Naive thymus-derived CD4-positive, alpha-beta T cell (primary cell): ENCODE data around the gene KRT31. TPM values are rescaled to one million over a fixed set of nuclear protein-coding genes. Genes with fewer than 3 reads are reported as not detected.
"Not testable (repeated sequence)": the region's sequence is repeated elsewhere in the genome, so short reads cannot be mapped to it uniquely, and the experiment has no call there.

Experiments
- ATAC-seq: fragments of 150-1000 bp; cut with Tn5 transposase; 2 replicates; pipeline ENCODE4 v1.10.0; 2021; ENCODE audit warnings: mild to moderate bottlenecking, moderate library complexity
- CTCF ChIA-PET: fragments of 350-600 bp; sonication (Branson Sonifier 250); formaldehyde crosslinking; loops from one replicate; lab custom pipeline; 2021; ENCODE audit warnings: antibody characterized with exemption; lab: Charles Lee
- POLR2A ChIA-PET: fragments of 350-600 bp; sonication (Branson Sonifier 250); formaldehyde crosslinking; loops from one replicate; lab custom pipeline; 2021; ENCODE audit warnings: antibody characterized with exemption, inconsistent platforms; lab: Charles Lee
- DNase-seq, 9 donors: peaks; one replicate each; pipeline versions ENCODE4 v3.0.0 to v3.0.0-alpha.2; 2020 to 2022; ENCODE audit warnings: mixed read lengths in 1 of 9
- H3K27ac ChIP-seq: one replicate; pipeline ENCODE4 v1.7.0; 2013; ENCODE audit warnings: mild to moderate bottlenecking, low read depth, low read length, moderate library complexity
- H3K27me3 ChIP-seq, 2 donors: one replicate each; pipeline ENCODE4 v1.7.0; 2013; ENCODE audit warnings: low read length in 2 of 2, mild to moderate bottlenecking in 2 of 2, moderate library complexity in 2 of 2; ENCODE audit not compliant: control insufficient read depth in 2 of 2, insufficient read depth in 2 of 2
- H3K36me3 ChIP-seq, 3 experiments: 1 replicate in 2 of 3; 2 replicates in 1 of 3; pipeline ENCODE4 v1.7.0; 2013; ENCODE audit warnings: low read length in 3 of 3, mild to moderate bottlenecking in 3 of 3, moderate library complexity in 1 of 3; ENCODE audit not compliant: insufficient read depth in 3 of 3, control insufficient read depth in 2 of 3
- H3K4me1 ChIP-seq, 2 donors: one replicate each; pipeline ENCODE4 v1.7.0; 2013; ENCODE audit warnings: low read length in 2 of 2, mild to moderate bottlenecking in 2 of 2, moderate library complexity in 1 of 2; ENCODE audit not compliant: control insufficient read depth in 2 of 2, insufficient read depth in 2 of 2
- H3K4me3 ChIP-seq: 2 replicates; pipeline ENCODE4 v1.7.0; 2013; ENCODE audit warnings: mild to moderate bottlenecking, low read length
- H3K9me3 ChIP-seq, 3 experiments: 1 replicate in 2 of 3; 2 replicates in 1 of 3; pipeline ENCODE4 v1.7.0; 2013; ENCODE audit warnings: low read length in 3 of 3; ENCODE audit not compliant: control insufficient read depth in 2 of 3
- H3K27ac Mint-ChIP-seq, 9 donors: one replicate each; pipeline ENCODE4 v1.8.0; 2020 to 2022; ENCODE audit warnings: mixed read lengths in 9 of 9, mild to moderate bottlenecking in 8 of 9, moderate library complexity in 5 of 9, inconsistent platforms in 2 of 9
- H3K27me3 Mint-ChIP-seq, 5 donors: one replicate each; pipeline ENCODE4 v1.8.0; 2021 to 2022; ENCODE audit warnings: mixed read lengths in 5 of 5, mild to moderate bottlenecking in 1 of 5
- H3K36me3 Mint-ChIP-seq, 5 donors: one replicate each; pipeline ENCODE4 v1.8.0; 2020 to 2022; ENCODE audit warnings: mixed read lengths in 5 of 5, mild to moderate bottlenecking in 3 of 5, inconsistent platforms in 1 of 5
- H3K4me1 Mint-ChIP-seq, 7 donors: one replicate each; pipeline ENCODE4 v1.8.0; 2020 to 2022; ENCODE audit warnings: mixed read lengths in 7 of 7, mild to moderate bottlenecking in 3 of 7, inconsistent platforms in 1 of 7
- H3K4me3 Mint-ChIP-seq, 10 donors: one replicate each; pipeline ENCODE4 v1.8.0; 2020 to 2022; ENCODE audit warnings: mild to moderate bottlenecking in 10 of 10, mixed read lengths in 10 of 10, moderate library complexity in 6 of 10, inconsistent platforms in 2 of 10
- H3K9me3 Mint-ChIP-seq, 11 donors: one replicate each; pipeline ENCODE4 v1.8.0; 2020 to 2022; ENCODE audit warnings: mixed read lengths in 11 of 11, mild to moderate bottlenecking in 4 of 11, inconsistent platforms in 1 of 11, moderate library complexity in 1 of 11
- intact Hi-C, 2 donors: fragments of 100-400 bp; cut with micrococcal nuclease; formaldehyde crosslinking; loops; one replicate each; pipeline ENCODE4 v1.15.1; 2023
- polyA plus RNA-seq, 2 donors: library from polyadenylated mRNA; unstranded; fragments of 300-500 nt; fragmentation: Illumina TruSeq; gene quantifications; one replicate each; pipeline ENCODE4 v1.2.3, GENCODE V29; 2021
- total RNA-seq, 6 experiments: library from RNA in 5 of 6; stranded (reverse) in 5 of 6; gene quantifications; 1 replicate in 5 of 6; 2 replicates in 1 of 6; pipeline ENCODE4 v1.2.3 and lab custom pipeline; 2021 to 2026

Gene KRT31
- total and polyA plus RNA-seq, 7 experiments from 2014 or later, result not detected

DNA sequence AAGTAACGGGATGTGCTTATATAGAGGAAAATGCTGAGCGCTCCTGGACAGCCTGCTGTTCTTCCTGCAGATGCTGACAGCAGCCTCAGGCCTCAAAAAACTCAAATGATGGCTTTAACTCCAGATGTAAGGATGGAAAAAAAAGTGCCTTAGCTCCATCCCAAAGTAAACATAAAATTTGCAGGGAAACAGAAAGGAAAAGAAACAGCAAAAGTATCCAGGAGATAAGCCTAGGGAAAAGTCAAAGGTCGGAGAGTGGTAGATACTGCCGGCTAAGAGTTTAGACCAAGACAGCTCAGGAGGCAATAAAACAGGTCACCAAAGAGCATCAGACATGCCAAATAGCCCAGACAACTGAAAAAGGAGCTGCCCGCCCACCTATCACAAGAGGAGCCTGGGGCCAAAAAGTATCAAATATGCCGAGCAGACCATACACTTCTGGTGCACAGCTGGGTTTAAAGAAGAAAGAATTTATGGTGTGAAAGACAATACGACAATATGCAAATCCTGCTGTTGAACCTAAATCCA is 6.9 kb downstream of the KRT31 start:
- intact Hi-C loops, result no loop called here
- CTCF ChIA-PET, result no interaction called here

DNA sequence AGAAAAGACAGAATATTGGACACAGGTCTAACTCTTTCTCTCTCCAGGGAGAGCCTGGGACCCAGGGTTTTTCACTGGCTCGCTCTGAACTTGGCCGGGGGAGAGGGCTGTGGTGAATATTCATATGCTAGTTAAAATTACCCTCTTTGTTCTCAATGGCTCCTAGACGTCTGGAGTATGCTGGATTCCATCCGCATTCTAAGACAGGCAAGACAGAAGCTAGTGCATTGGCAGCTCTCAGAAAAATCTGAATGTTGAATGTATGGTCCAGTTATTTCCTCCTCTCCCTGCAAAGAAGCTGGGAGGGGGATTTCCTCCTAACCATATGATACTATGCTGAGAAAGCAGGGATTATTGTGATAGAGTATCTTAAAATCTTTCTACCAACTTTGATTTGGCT is 9.7 kb downstream of the KRT31 start:
- H3K27ac ChIP-seq, result no peak overlapping the region
- H3K27me3 ChIP-seq, result no peaks in the 10 kb centered on the region
- POLR2A ChIA-PET, result no interaction called here
- Mint-ChIP-seq H3K27me3 (peaks cover 0 to 24% (median 13%) of the 10 kb centered on the region in 5 donors), H3K9me3 (peaks cover 0 to 25% (median 11%) of the 10 kb centered on the region in 11 donors), H3K4me1 (peaks cover 0 to 2% (median 0%) of the 10 kb centered on the region in 7 donors), H3K27ac (no peak overlapping the region), H3K4me3 (no peak overlapping the region), H3K36me3 (peaks cover 0 to 12% (median 1%) of the 10 kb centered on the region in 5 donors)
- intact Hi-C loops, result no loop called here
- peaks cover 0 to 6% (median 0%) of the 10 kb centered on the region in 3 experiments for H3K9me3 ChIP-seq
- ATAC-seq (no peak), DNase-seq (no peak)
- no peaks in the 10 kb centered on the region for H3K36me3 ChIP-seq
- CTCF ChIA-PET, result interaction anchor here (0.7 to 1.0 kb wide), 3 partner anchors 15 to 242 kb away, joined by 3 to 6 read pairs (median 3); no protein-coding TSS in a partner anchor
- H3K4me1 ChIP-seq, result no peaks in the 10 kb centered on the region
- no peak overlapping the region for H3K4me3 ChIP-seq

More for the DNA sequence above, 6.9 kb downstream of the KRT31 start:
- no peak overlapping the region for H3K4me3 ChIP-seq
- Mint-ChIP-seq H3K27ac (no peak overlapping the region), H3K4me1 (peaks cover 0 to 2% (median 0%) of the 10 kb centered on the region in 7 donors), H3K9me3 (peaks cover 0 to 25% (median 11%) of the 10 kb centered on the region in 11 donors), H3K27me3 (peaks cover 0 to 21% (median 13%) of the 10 kb centered on the region in 5 donors), H3K4me3 (no peak overlapping the region), H3K36me3 (peaks cover 0 to 12% (median 1%) of the 10 kb centered on the region in 5 donors)
- H3K27me3 ChIP-seq, result no peaks in the 10 kb centered on the region
- peaks cover 0 to 6% (median 0%) of the 10 kb centered on the region in 3 experiments for H3K9me3 ChIP-seq
- H3K4me1 ChIP-seq, result no peaks in the 10 kb centered on the region
- no peaks in the 10 kb centered on the region for H3K36me3 ChIP-seq
- ATAC-seq, result no peak
- H3K27ac ChIP-seq, result no peak overlapping the region
- POLR2A ChIA-PET, result interaction anchor here (0.6 kb wide), 1 partner anchor 28 kb away, joined by 3 read pairs; no protein-coding TSS in a partner anchor
- DNase-seq, result no peak

DNA sequence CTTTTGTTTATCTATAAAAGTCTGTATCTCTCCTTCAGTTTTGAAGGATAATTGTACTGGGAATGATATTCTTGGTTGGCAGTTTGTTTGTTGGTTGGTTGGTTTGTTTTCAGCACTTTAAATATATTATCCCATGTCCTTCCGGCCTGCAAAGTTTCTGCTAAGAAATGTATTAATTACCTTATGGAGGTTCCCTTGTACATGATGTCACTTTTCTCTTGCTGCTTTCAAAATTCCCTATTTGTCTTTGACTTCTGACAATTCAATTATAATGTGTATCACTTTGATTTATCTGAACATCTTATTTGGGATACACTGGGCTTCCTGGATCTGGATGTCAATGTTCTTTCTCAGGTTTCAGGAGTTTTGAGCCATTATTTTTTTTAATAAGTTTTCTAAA is 11.2 kb downstream of the KRT31 start:
- no peak for DNase-seq
- H3K36me3 ChIP-seq, result no peaks in the 10 kb centered on the region
- intact Hi-C loops, result no loop called here
- ATAC-seq, result no peak
- Mint-ChIP-seq H3K4me1 (no peaks in the 10 kb centered on the region), H3K36me3 (peaks cover 0 to 12% (median 1%) of the 10 kb centered on the region in 5 donors), H3K4me3 (no peak overlapping the region), H3K27ac (peak overlapping the region in 1 of 9 donors; percentile 9), H3K27me3 (peaks cover 0 to 23% (median 13%) of the 10 kb centered on the region in 5 donors), H3K9me3 (peaks cover 0 to 25% (median 11%) of the 10 kb centered on the region in 11 donors)
- H3K27me3 ChIP-seq, result no peaks in the 10 kb centered on the region
- ChIA-PET CTCF (no interaction called here), POLR2A (interaction anchor here (0.8 kb wide), 1 partner anchor 30 kb away, joined by 4 read pairs; no protein-coding TSS in a partner anchor)
- no peak overlapping the region for H3K4me3 ChIP-seq
- peaks cover 0 to 6% (median 0%) of the 10 kb centered on the region in 3 experiments for H3K9me3 ChIP-seq
- no peaks in the 10 kb centered on the region for H3K4me1 ChIP-seq
- H3K27ac ChIP-seq, result no peak overlapping the region

DNA sequence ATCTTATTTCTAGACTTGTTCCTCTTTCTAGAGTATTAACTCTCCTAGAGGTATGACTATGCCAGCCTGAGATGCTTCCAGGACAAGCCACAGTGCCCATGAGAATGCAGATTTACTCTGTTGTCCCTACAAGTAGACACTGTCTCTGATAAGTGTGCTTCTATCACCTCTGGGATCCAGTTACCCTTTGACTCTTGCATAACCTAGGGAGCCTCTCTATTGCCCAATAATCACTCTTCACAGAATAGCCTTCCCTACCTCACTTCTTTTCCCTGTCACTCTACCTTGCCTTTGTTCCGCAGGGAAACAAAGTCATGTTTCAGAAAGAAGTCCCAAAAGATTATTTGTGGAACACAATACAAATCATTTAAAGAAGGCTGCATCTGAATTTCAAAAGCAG is 13.7 kb downstream of the KRT31 start:
- Histone ChIP-seq H3K9me3 (peaks cover 0 to 6% (median 0%) of the 10 kb centered on the region in 3 experiments), H3K27me3 (no peaks in the 10 kb centered on the region), H3K4me1 (no peaks in the 10 kb centered on the region), H3K4me3 (no peak overlapping the region), H3K36me3 (no peaks in the 10 kb centered on the region), H3K27ac (no peak overlapping the region)
- H3K36me3 Mint-ChIP-seq, result peaks cover 0 to 17% (median 1%) of the 10 kb centered on the region in 5 donors
- H3K4me1 Mint-ChIP-seq, result peaks cover 0 to 4% (median 3%) of the 10 kb centered on the region in 7 donors
- H3K4me3 Mint-ChIP-seq, result no peak overlapping the region
- H3K27me3 Mint-ChIP-seq, result peaks cover 0 to 18% (median 0%) of the 10 kb centered on the region in 5 donors
- H3K27ac Mint-ChIP-seq, result no peak overlapping the region
- ChIA-PET POLR2A (no interaction called here), CTCF (interaction anchor here (0.5 kb wide), 1 partner anchor 101 kb away, joined by 3 read pairs; no protein-coding TSS in a partner anchor)
- ATAC-seq (no peak), DNase-seq (no peak)
- intact Hi-C loops, result no loop called here
- H3K9me3 Mint-ChIP-seq, result peaks cover 0 to 25% (median 11%) of the 10 kb centered on the region in 11 donors

DNA sequence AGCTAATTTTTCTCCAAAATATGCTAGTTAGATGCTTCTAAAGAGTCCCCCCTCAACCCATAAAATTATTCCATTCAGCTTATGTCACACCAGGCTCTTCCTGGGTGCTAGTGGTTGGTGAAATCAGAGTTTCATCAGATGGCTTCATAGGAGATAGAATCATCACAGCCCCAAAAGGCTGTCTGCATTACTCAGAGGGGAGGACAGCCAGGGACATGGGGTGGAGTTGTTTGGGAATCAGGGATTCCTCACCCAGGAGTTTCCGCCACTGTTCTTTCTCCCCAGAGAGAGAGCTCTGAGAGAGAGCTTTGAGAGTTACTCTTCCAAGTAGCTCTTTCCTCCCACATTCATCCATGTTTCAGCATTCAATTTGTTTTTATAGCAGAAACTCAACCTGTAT is 15.0 kb downstream of the KRT31 start:
- intact Hi-C loops, result no loop called here
- ATAC-seq (no peak), DNase-seq (no peak)
- H3K27me3 Mint-ChIP-seq, result peaks cover 0 to 15% (median 0%) of the 10 kb centered on the region in 5 donors
- Histone ChIP-seq H3K4me1 (peaks cover 0 to 8% of the 10 kb centered on the region in 2 donors), H3K27me3 (no peaks in the 10 kb centered on the region), H3K36me3 (no peaks in the 10 kb centered on the region), H3K9me3 (peaks cover 0 to 6% (median 0%) of the 10 kb centered on the region in 3 experiments), H3K4me3 (no peak overlapping the region), H3K27ac (no peak overlapping the region)
- peaks cover 0 to 15% (median 10%) of the 10 kb centered on the region in 11 donors for H3K9me3 Mint-ChIP-seq
- ChIA-PET CTCF (no interaction called here), POLR2A (no interaction called here)
- no peak overlapping the region for H3K27ac Mint-ChIP-seq
- H3K4me3 Mint-ChIP-seq, result no peak overlapping the region
- H3K36me3 Mint-ChIP-seq, result peaks cover 0 to 12% (median 1%) of the 10 kb centered on the region in 5 donors
- H3K4me1 Mint-ChIP-seq, result peaks cover 0 to 16% (median 15%) of the 10 kb centered on the region in 7 donors

DNA sequence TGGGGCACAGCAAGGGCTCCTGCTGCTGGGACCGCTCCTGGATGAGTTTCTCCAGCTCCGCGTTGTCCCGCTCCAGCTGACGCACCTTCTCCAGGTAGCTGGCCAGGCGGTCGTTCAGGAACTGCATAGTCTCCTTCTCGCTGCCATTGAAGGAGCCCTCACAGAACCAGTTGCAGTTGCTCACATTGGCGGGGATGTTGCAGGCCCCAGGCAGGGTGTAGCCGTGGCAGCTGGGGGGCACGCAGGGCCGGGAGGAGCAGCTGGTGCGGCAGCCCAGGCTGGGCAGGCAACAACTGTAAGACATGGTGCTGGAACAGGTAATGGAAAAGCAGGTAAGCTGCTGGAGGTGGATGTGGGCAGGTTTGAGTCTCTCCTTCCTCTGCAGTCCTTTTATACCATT is 15.5 kb downstream of the KRT31 start, which contains the start of gene KRT34:
TSS of gene KRT34 (minus strand) at position 364 of the 400 bp plus-strand sequence. CDS start at position 304, 60 bp downstream.
- H3K36me3 ChIP-seq, POLR2A ChIA-PET, DNase-seq, H3K4me3 ChIP-seq, H3K9me3 ChIP-seq, H3K4me3 Mint-ChIP-seq, H3K27me3 ChIP-seq, ATAC-seq, H3K27ac ChIP-seq, intact Hi-C loops, H3K27ac Mint-ChIP-seq: not testable (repeated sequence)
- Mint-ChIP-seq H3K27me3 (peaks cover 0 to 14% (median 0%) of the 10 kb centered on the region in 5 donors), H3K36me3 (peaks cover 0 to 10% (median 0%) of the 10 kb centered on the region in 5 donors), H3K9me3 (peaks cover 0 to 11% (median 7%) of the 10 kb centered on the region in 11 donors), H3K4me1 (peaks cover 0 to 21% (median 20%) of the 10 kb centered on the region in 7 donors)
- H3K4me1 ChIP-seq, result peaks cover 0 to 10% of the 10 kb centered on the region in 2 donors
- CTCF ChIA-PET, result interaction anchor here (1.3 kb wide), 1 partner anchor 21 kb away, joined by 3 read pairs; no protein-coding TSS in a partner anchor
